GM19193 (cell line): ENCODE measurements around the gene ARRB1.

Experiments
- POLR2A ChIP-seq: IDR thresholded peaks from 4 replicates; pipeline ENCODE4 v1.6.1; 2011; ENCODE audit not compliant: insufficient read depth, insufficient read length; ENCODE audit errors: extremely low read depth

The ARRB1 gene

GRCh38 chr11:75214843-75215242, 136.6 kb downstream of the ARRB1 start:
- no peak for TF ChIP-seq POLR2A

- TF ChIP-seq POLR2A = no peak
These were observed 137.0 kb downstream of the ARRB1 start for GRCh38 chr11:75214411-75214821.
